ENCODE results near the gene GAD1.

GRCh38 chr2:170823088-170823897, 6.6 kb downstream of the GAD1 start:
- TF ChIP-seq CTCF (conservative IDR thresholded peaks at IDR 0.05): no peak
- TF ChIP-seq ZFX (IDR thresholded peaks at IDR 0.05): no peak

Measured in C4-2B (cell line).